Naive thymus-derived CD4-positive, alpha-beta T cell (primary cell): Measurements from ENCODE around the gene FHL3. TPM values are rescaled to one million over a fixed set of nuclear protein-coding genes. Genes with fewer than 3 reads are reported as not detected.
A peak's percentile ranks its signal among the peaks of the same experiment; 100 is the strongest.

Experiments used
- ATAC-seq: fragments of 150-1000 bp; cut with Tn5 transposase; 2 replicates; pipeline ENCODE4 v1.10.0; 2021; ENCODE audit warnings: mild to moderate bottlenecking, moderate library complexity
- CTCF ChIA-PET: fragments of 350-600 bp; sonication (Branson Sonifier 250); formaldehyde crosslinking; loops from one replicate; lab custom pipeline; 2021; ENCODE audit warnings: antibody characterized with exemption; lab: Charles Lee
- POLR2A ChIA-PET: fragments of 350-600 bp; sonication (Branson Sonifier 250); formaldehyde crosslinking; loops from one replicate; lab custom pipeline; 2021; ENCODE audit warnings: antibody characterized with exemption, inconsistent platforms; lab: Charles Lee
- DNase-seq, 9 donors: peaks; one replicate each; pipeline versions ENCODE4 v3.0.0 to v3.0.0-alpha.2; 2020 to 2022; ENCODE audit warnings: mixed read lengths in 1 of 9
- H3K27ac ChIP-seq: one replicate; pipeline ENCODE4 v1.7.0; 2013; ENCODE audit warnings: mild to moderate bottlenecking, low read depth, low read length, moderate library complexity
- H3K27me3 ChIP-seq, 2 donors: one replicate each; pipeline ENCODE4 v1.7.0; 2013; ENCODE audit warnings: low read length in 2 of 2, mild to moderate bottlenecking in 2 of 2, moderate library complexity in 2 of 2; ENCODE audit not compliant: control insufficient read depth in 2 of 2, insufficient read depth in 2 of 2
- H3K36me3 ChIP-seq, 3 experiments: 1 replicate in 2 of 3; 2 replicates in 1 of 3; pipeline ENCODE4 v1.7.0; 2013; ENCODE audit warnings: low read length in 3 of 3, mild to moderate bottlenecking in 3 of 3, moderate library complexity in 1 of 3; ENCODE audit not compliant: insufficient read depth in 3 of 3, control insufficient read depth in 2 of 3
- H3K4me1 ChIP-seq, 2 donors: one replicate each; pipeline ENCODE4 v1.7.0; 2013; ENCODE audit warnings: low read length in 2 of 2, mild to moderate bottlenecking in 2 of 2, moderate library complexity in 1 of 2; ENCODE audit not compliant: control insufficient read depth in 2 of 2, insufficient read depth in 2 of 2
- H3K4me3 ChIP-seq: 2 replicates; pipeline ENCODE4 v1.7.0; 2013; ENCODE audit warnings: mild to moderate bottlenecking, low read length
- H3K9me3 ChIP-seq, 3 experiments: 1 replicate in 2 of 3; 2 replicates in 1 of 3; pipeline ENCODE4 v1.7.0; 2013; ENCODE audit warnings: low read length in 3 of 3; ENCODE audit not compliant: control insufficient read depth in 2 of 3
- H3K27ac Mint-ChIP-seq, 9 donors: one replicate each; pipeline ENCODE4 v1.8.0; 2020 to 2022; ENCODE audit warnings: mixed read lengths in 9 of 9, mild to moderate bottlenecking in 8 of 9, moderate library complexity in 5 of 9, inconsistent platforms in 2 of 9
- H3K27me3 Mint-ChIP-seq, 5 donors: one replicate each; pipeline ENCODE4 v1.8.0; 2021 to 2022; ENCODE audit warnings: mixed read lengths in 5 of 5, mild to moderate bottlenecking in 1 of 5
- H3K36me3 Mint-ChIP-seq, 5 donors: one replicate each; pipeline ENCODE4 v1.8.0; 2020 to 2022; ENCODE audit warnings: mixed read lengths in 5 of 5, mild to moderate bottlenecking in 3 of 5, inconsistent platforms in 1 of 5
- H3K4me1 Mint-ChIP-seq, 7 donors: one replicate each; pipeline ENCODE4 v1.8.0; 2020 to 2022; ENCODE audit warnings: mixed read lengths in 7 of 7, mild to moderate bottlenecking in 3 of 7, inconsistent platforms in 1 of 7
- H3K4me3 Mint-ChIP-seq, 10 donors: one replicate each; pipeline ENCODE4 v1.8.0; 2020 to 2022; ENCODE audit warnings: mild to moderate bottlenecking in 10 of 10, mixed read lengths in 10 of 10, moderate library complexity in 6 of 10, inconsistent platforms in 2 of 10
- H3K9me3 Mint-ChIP-seq, 11 donors: one replicate each; pipeline ENCODE4 v1.8.0; 2020 to 2022; ENCODE audit warnings: mixed read lengths in 11 of 11, mild to moderate bottlenecking in 4 of 11, inconsistent platforms in 1 of 11, moderate library complexity in 1 of 11
- intact Hi-C, 2 donors: fragments of 100-400 bp; cut with micrococcal nuclease; formaldehyde crosslinking; loops; one replicate each; pipeline ENCODE4 v1.15.1; 2023
- polyA plus RNA-seq, 2 donors: library from polyadenylated mRNA; unstranded; fragments of 300-500 nt; fragmentation: Illumina TruSeq; gene quantifications; one replicate each; pipeline ENCODE4 v1.2.3, GENCODE V29; 2021
- total RNA-seq, 6 experiments: library from RNA in 5 of 6; stranded (reverse) in 5 of 6; gene quantifications; 1 replicate in 5 of 6; 2 replicates in 1 of 6; pipeline ENCODE4 v1.2.3 and lab custom pipeline; 2021 to 2026

The FHL3 gene
- total and polyA plus RNA-seq, 7 experiments from 2014 or later = 2.9 to 19.0 (median 8.6) TPM

DNA sequence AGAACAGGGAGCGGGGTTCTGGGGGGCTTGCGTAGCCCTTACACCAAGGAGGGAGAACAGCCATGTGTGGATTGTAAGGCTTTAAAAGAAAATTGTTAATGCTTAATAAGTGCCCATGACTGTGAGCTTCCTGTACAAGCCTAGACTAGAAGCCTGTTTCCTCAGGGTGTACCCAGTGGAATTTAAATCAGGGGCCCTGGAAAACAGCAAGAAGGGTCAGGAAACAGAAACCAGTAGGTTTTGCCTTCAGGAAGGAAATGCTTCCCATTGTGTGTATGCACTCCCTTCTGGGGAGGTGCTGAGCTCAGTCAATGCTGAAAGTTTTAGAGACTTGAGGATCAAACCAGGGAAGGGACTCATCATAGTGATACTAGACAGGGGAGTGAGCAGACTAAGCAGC is 19.9 kb upstream of the FHL3 start:
- Mint-ChIP-seq H3K27me3 (no peaks in the 10 kb centered on the region), H3K4me3 (no peak overlapping the region), H3K9me3 (no peaks in the 10 kb centered on the region), H3K27ac (peak overlapping the region in 1 of 9 donors; percentile 36), H3K36me3 (peaks cover 4 to 31% (median 14%) of the 10 kb centered on the region in 5 donors), H3K4me1 (peaks cover 3 to 33% (median 15%) of the 10 kb centered on the region in 7 donors)
- no peak for ATAC-seq
- H3K4me1 ChIP-seq = peaks cover 5 to 21% of the 10 kb centered on the region in 2 donors
- no peak for DNase-seq
- ChIA-PET POLR2A (no interaction called here), CTCF (no interaction called here)
- no peaks in the 10 kb centered on the region for H3K9me3 ChIP-seq
- H3K27ac ChIP-seq = no peak overlapping the region
- intact Hi-C loops = loop anchor here (5.0 to 10.0 kb wide), 3 partner anchors 560 to 792 kb away; no protein-coding TSS in a partner anchor
- no peaks in the 10 kb centered on the region for H3K27me3 ChIP-seq
- H3K36me3 ChIP-seq = peaks cover 11 to 53% (median 14%) of the 10 kb centered on the region in 3 experiments
- H3K4me3 ChIP-seq = no peak overlapping the region

GRCh38 chr1:38022810-38023209 is 17.5 kb upstream of the FHL3 start:
- Histone ChIP-seq H3K9me3 (no peaks in the 10 kb centered on the region), H3K36me3 (peaks cover 14 to 71% (median 18%) of the 10 kb centered on the region in 3 experiments), H3K27me3 (no peaks in the 10 kb centered on the region), H3K4me1 (no peaks in the 10 kb centered on the region), H3K27ac (no peak overlapping the region), H3K4me3 (no peak overlapping the region)
- DNase-seq = no peak
- intact Hi-C loops = loop anchor here in 1 of 2 donors (10.0 kb wide), 1 partner anchor 562 kb away; no protein-coding TSS in a partner anchor
- ChIA-PET CTCF (interaction anchor here (0.6 to 1.3 kb wide), 2 partner anchors 33 to 812 kb away, joined by 3 read pairs; no protein-coding TSS in a partner anchor), POLR2A (interaction anchor here (1.9 kb wide), 1 partner anchor 10 kb away, joined by 7 read pairs; the partner anchor contains the start of gene UTP11)
- no peak overlapping the region for H3K4me3 Mint-ChIP-seq
- peaks cover 3 to 20% (median 8%) of the 10 kb centered on the region in 7 donors for H3K4me1 Mint-ChIP-seq
- H3K36me3 Mint-ChIP-seq = peaks cover 11 to 44% (median 19%) of the 10 kb centered on the region in 5 donors
- H3K9me3 Mint-ChIP-seq = no peaks in the 10 kb centered on the region
- no peak for ATAC-seq
- no peak overlapping the region for H3K27ac Mint-ChIP-seq
- no peaks in the 10 kb centered on the region for H3K27me3 Mint-ChIP-seq

DNA sequence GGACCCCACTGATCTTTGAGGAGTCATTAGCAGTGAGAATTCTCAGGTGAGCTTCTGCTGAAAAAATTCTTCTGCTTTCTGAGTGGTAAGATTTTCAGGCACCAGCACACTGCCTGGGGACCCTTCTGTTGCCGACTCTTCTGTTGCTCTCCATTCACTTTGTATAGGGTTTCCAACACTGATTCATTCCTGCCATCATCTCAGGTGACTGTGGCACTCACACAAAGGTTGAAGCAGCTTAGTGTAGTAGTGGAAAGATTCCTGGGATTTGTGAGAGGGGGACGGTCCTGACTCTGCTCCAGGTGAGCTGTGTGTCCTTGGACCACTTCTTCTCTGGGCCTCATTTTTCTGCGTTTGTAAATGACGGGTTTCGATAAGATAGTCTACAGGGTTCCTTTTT is 16.7 kb upstream of the FHL3 start:
- no peaks in the 10 kb centered on the region for H3K9me3 ChIP-seq
- no peak for DNase-seq
- Mint-ChIP-seq H3K36me3 (peaks cover 11 to 48% (median 23%) of the 10 kb centered on the region in 5 donors), H3K27me3 (no peaks in the 10 kb centered on the region), H3K27ac (no peak overlapping the region), H3K9me3 (no peaks in the 10 kb centered on the region), H3K4me3 (no peak overlapping the region), H3K4me1 (peaks cover 0 to 14% (median 6%) of the 10 kb centered on the region in 7 donors)
- H3K36me3 ChIP-seq = peaks cover 17 to 79% (median 22%) of the 10 kb centered on the region in 3 experiments
- no peaks in the 10 kb centered on the region for H3K4me1 ChIP-seq
- ATAC-seq = no peak
- no peaks in the 10 kb centered on the region for H3K27me3 ChIP-seq
- no peak overlapping the region for H3K4me3 ChIP-seq
- ChIA-PET CTCF (interaction anchor here (1.0 to 1.3 kb wide), 2 partner anchors 86 to 813 kb away, joined by 3 read pairs; no protein-coding TSS in a partner anchor), POLR2A (interaction anchor here (1.9 kb wide), 1 partner anchor 9 kb away, joined by 7 read pairs; the partner anchor contains the start of gene UTP11)
- intact Hi-C loops = loop anchor here in 1 of 2 donors (10.0 kb wide), 1 partner anchor 563 kb away; no protein-coding TSS in a partner anchor
- H3K27ac ChIP-seq = no peak overlapping the region

GRCh38 chr1:38020396-38020795 is 15.1 kb upstream of the FHL3 start:
- H3K4me1 Mint-ChIP-seq = peaks cover 0 to 17% (median 7%) of the 10 kb centered on the region in 7 donors
- no peak overlapping the region for H3K27ac Mint-ChIP-seq
- ChIA-PET CTCF (interaction anchor here (2.5 kb wide), 1 partner anchor 29 kb away, joined by 14 read pairs; no protein-coding TSS in a partner anchor), POLR2A (interaction anchor here (0.6 kb wide), 1 partner anchor 1588 kb away, joined by 3 read pairs; no protein-coding TSS in a partner anchor)
- no peak overlapping the region for H3K27ac ChIP-seq
- ATAC-seq (no peak), DNase-seq (no peak)
- peaks cover 11 to 49% (median 19%) of the 10 kb centered on the region in 5 donors for H3K36me3 Mint-ChIP-seq
- no peaks in the 10 kb centered on the region for H3K27me3 ChIP-seq
- H3K9me3 Mint-ChIP-seq = no peaks in the 10 kb centered on the region
- no peaks in the 10 kb centered on the region for H3K4me1 ChIP-seq
- H3K9me3 ChIP-seq = no peaks in the 10 kb centered on the region
- intact Hi-C loops = loop anchor here in 1 of 2 donors (10.0 kb wide), 1 partner anchor 564 kb away; no protein-coding TSS in a partner anchor
- no peaks in the 10 kb centered on the region for H3K27me3 Mint-ChIP-seq
- H3K36me3 ChIP-seq = peaks cover 20 to 77% (median 22%) of the 10 kb centered on the region in 3 experiments
- no peak overlapping the region for H3K4me3 Mint-ChIP-seq
- H3K4me3 ChIP-seq = no peak overlapping the region

DNA sequence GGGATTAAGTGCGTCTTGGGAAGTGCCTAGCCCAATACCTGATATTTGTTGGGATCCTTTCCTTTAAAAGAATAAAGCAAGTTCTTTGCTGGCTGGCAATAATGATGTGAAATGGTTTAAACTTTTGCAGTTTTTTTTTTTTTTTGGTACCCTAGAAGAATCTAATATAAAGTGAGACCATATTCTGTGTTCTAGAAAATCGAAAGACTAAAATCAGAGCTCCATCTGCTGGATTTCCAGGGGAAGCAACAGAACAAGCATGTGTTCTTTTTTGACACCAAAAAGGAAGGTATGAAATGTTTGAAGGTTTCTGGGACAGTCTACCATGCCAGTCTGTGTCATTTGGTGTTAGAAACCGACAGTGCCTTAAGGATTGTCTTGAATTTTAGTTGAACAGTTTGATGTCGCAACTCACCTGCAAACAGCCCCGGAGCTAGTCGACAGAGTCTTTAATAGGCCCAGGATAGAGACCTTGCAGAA is 13.6 kb upstream of the FHL3 start:
- ATAC-seq (peak; percentile 68), DNase-seq (peak in 5 of 9 donors; percentile 17 to 49 (median 39))
- H3K4me1 Mint-ChIP-seq = peaks cover 5 to 28% (median 16%) of the 10 kb centered on the region in 7 donors
- Histone ChIP-seq H3K4me3 (no peak overlapping the region), H3K27ac (no peak overlapping the region), H3K27me3 (no peaks in the 10 kb centered on the region), H3K36me3 (peaks cover 11 to 66% (median 22%) of the 10 kb centered on the region in 3 experiments), H3K9me3 (no peaks in the 10 kb centered on the region), H3K4me1 (peaks cover 0 to 4% of the 10 kb centered on the region in 2 donors)
- ChIA-PET CTCF (interaction anchor here (0.7 to 2.5 kb wide), 7 partner anchors 10 to 553 kb away, joined by 3 to 14 read pairs (median 3); no protein-coding TSS in a partner anchor), POLR2A (interaction anchor here (1.0 kb wide), 2 partner anchors 24 to 160 kb away, joined by 3 read pairs; no protein-coding TSS in a partner anchor)
- no peak overlapping the region for H3K4me3 Mint-ChIP-seq
- H3K36me3 Mint-ChIP-seq = peaks cover 11 to 39% (median 17%) of the 10 kb centered on the region in 5 donors
- intact Hi-C loops = loop anchor here (1.0 to 10.0 kb wide), 4 partner anchors 24 to 1866 kb away; partner anchors contain the start of genes SF3A3 (in 2 of the 2) and TRIT1 (in 1 of the 2)
- H3K27me3 Mint-ChIP-seq = no peaks in the 10 kb centered on the region
- H3K9me3 Mint-ChIP-seq = no peaks in the 10 kb centered on the region
- peak overlapping the region in 2 of 9 donors; percentile 18 to 48 for H3K27ac Mint-ChIP-seq

DNA sequence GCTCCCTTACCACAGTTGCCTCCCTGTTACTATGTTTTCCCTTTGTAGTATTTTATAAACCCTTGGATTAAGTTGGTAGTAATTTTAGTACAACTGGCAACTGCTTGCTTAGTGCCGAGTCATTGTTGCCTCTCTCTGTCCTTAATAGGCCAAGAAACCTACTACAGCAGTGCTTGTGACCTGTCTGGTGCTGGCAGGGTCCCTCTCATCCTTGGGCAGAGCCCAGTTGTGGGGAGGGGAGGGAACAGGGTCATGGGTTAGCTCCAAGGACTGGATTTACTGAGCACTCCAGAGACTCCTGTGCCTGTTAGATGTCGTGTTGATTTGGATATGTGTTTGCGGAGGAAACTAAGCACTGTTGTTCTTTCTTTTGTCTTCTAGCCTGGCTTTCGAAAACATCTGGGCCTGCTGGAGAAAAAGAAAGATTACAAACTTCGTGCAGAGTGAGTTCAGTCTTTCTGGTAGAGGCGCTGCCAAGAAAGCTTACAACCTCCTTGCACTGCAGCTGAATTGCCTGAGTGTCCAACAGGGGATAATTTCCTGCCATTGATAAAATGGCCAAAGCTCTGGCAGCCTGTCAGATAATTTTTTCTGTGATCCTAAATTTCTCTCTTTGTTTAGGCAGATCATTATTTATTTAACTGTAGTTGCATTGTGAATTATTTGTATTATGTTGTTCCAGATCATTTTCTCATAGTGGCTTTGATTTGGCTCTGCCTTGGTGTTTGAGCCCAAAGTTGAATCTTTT is 10.8 kb upstream of the FHL3 start:
- Mint-ChIP-seq H3K36me3 (peaks cover 7 to 27% (median 9%) of the 10 kb centered on the region in 5 donors), H3K4me1 (peaks cover 20 to 53% (median 39%) of the 10 kb centered on the region in 7 donors), H3K9me3 (no peaks in the 10 kb centered on the region), H3K27me3 (no peaks in the 10 kb centered on the region), H3K4me3 (no peak overlapping the region), H3K27ac (peak overlapping the region in 4 of 9 donors; percentile 2 to 48 (median 32))
- intact Hi-C loops = loop anchor here in 1 of 2 donors (10.0 kb wide), 1 partner anchor 1869 kb away; the partner anchor contains the start of gene TRIT1
- peaks cover 7 to 40% (median 10%) of the 10 kb centered on the region in 3 experiments for H3K36me3 ChIP-seq
- ChIA-PET POLR2A (no interaction called here), CTCF (interaction anchor here (0.8 to 1.4 kb wide), 2 partner anchors 23 to 27 kb away, joined by 3 to 4 read pairs; no protein-coding TSS in a partner anchor)
- H3K4me1 ChIP-seq = peaks cover 10 to 14% of the 10 kb centered on the region in 2 donors
- no peaks in the 10 kb centered on the region for H3K9me3 ChIP-seq
- DNase-seq (no peak), ATAC-seq (no peak)
- H3K27ac ChIP-seq = no peak overlapping the region
- no peaks in the 10 kb centered on the region for H3K27me3 ChIP-seq
- H3K4me3 ChIP-seq = no peak overlapping the region
